A673 (cell line): Measurements from ENCODE around the gene WNT8B. TPM values are rescaled to one million over a fixed set of nuclear protein-coding genes. Genes with fewer than 3 reads are reported as not detected.

Source experiments
- BruUV-seq: library from RNA; stranded (reverse); fragments of 400-500 nt; replicated peaks from 2 replicates; lab custom pipeline; 2021; lab: Mats Ljungman, UMichigan
- CTCF ChIA-PET: fragments of 300-600 bp; sonication (Branson Sonifier 250); formaldehyde crosslinking; loops from one replicate; lab custom pipeline; 2022; ENCODE audit warnings: antibody characterized with exemption; lab: Charles Lee
- POLR2A ChIA-PET: fragments of 300-600 bp; sonication (Branson Sonifier 250); formaldehyde crosslinking; loops from one replicate; lab custom pipeline; 2022; ENCODE audit warnings: antibody characterized with exemption; ENCODE audit not compliant: low non-redundant PET; lab: Charles Lee
- DNase-seq: peaks from one replicate; pipeline ENCODE4 v3.0.0-alpha.2; 2015; ENCODE audit warnings: low spot score
- H3K27ac ChIP-seq: fragments of 200-600 bp; sonication (generic); 2 replicates; pipeline ENCODE4 v1.5.1; 2016; ENCODE audit warnings: mixed run types, low read depth, mild to moderate bottlenecking, mixed read lengths, antibody characterized with exemption, low read length; ENCODE audit not compliant: poor library complexity, severe bottlenecking
- H3K27me3 ChIP-seq: fragments of 200-600 bp; sonication (generic); replicated peaks from 2 replicates; pipeline ENCODE4 v1.6.1; 2017; ENCODE audit warnings: mixed run types, low read depth, mild to moderate bottlenecking, mixed read lengths, antibody characterized with exemption, low read length; ENCODE audit not compliant: insufficient read depth, poor library complexity
- H3K36me3 ChIP-seq: fragments of 200-600 bp; sonication (generic); 2 replicates; pipeline ENCODE4 v1.6.1; 2016; ENCODE audit warnings: mixed run types, mild to moderate bottlenecking, mixed read lengths, antibody characterized with exemption, low read length; ENCODE audit not compliant: insufficient read depth, poor library complexity, severe bottlenecking
- H3K4me1 ChIP-seq: fragments of 200-600 bp; sonication (generic); 2 replicates; pipeline ENCODE4 v1.6.1; 2017; ENCODE audit warnings: mixed run types, mild to moderate bottlenecking, mixed read lengths, antibody characterized with exemption, low read length; ENCODE audit not compliant: insufficient read depth, poor library complexity, severe bottlenecking
- H3K4me3 ChIP-seq: fragments of 200-600 bp; sonication (generic); 2 replicates; pipeline ENCODE4 v1.5.1; 2016; ENCODE audit warnings: low read depth, mixed run types, mild to moderate bottlenecking, mixed read lengths, low read length; ENCODE audit not compliant: poor library complexity, severe bottlenecking
- H3K9me3 ChIP-seq: fragments of 200-600 bp; sonication (generic); 2 replicates; pipeline ENCODE4 v1.6.1; 2016; ENCODE audit warnings: mixed run types, low read depth, mild to moderate bottlenecking, mixed read lengths, antibody characterized with exemption, low read length; ENCODE audit not compliant: poor library complexity, severe bottlenecking
- CTCF ChIP-seq: fragments of 300-800, 200-600 bp; sonication (generic); conservative IDR thresholded peaks from 2 replicates; pipeline ENCODE4 v1.5.1; 2017; ENCODE audit warnings: low read depth, mild to moderate bottlenecking, antibody characterized with exemption, low read length, moderate library complexity, mixed read lengths
- EZH2 ChIP-seq: fragments of 200-600 bp; sonication (generic); IDR thresholded peaks from 2 replicates; pipeline ENCODE4 v1.6.1; 2017; ENCODE audit warnings: borderline replicate concordance, low read depth, mild to moderate bottlenecking, mixed read lengths, antibody characterized with exemption, low read length; ENCODE audit not compliant: poor library complexity, severe bottlenecking
- intact Hi-C: fragments of 100-400 bp; cut with micrococcal nuclease; formaldehyde crosslinking; loops from one replicate; pipeline ENCODE4 v1.10.0; 2022; ENCODE audit not compliant: unreplicated experiment
- total RNA-seq: library from RNA; stranded (reverse); gene quantifications from 2 replicates; pipeline ENCODE4 v1.2.3, GENCODE V29; 2021

Gene WNT8B
- total RNA-seq, 1 experiment from 2014 or later, result not detected

- Histone ChIP-seq H3K27ac (no peak overlapping the region), H3K4me1 (peaks cover 4% of the 10 kb centered on the region), H3K27me3 (peaks cover 31% of the 10 kb centered on the region), H3K9me3 (no peaks in the 10 kb centered on the region), H3K4me3 (no peak overlapping the region), H3K36me3 (no peaks in the 10 kb centered on the region)
- no peak for TF ChIP-seq EZH2
- TF ChIP-seq CTCF, result no peak
- no peak for DNase-seq
- intact Hi-C loops, result no loop called here
- ChIA-PET POLR2A (no interaction called here), CTCF (no interaction called here)
- no TSS peak for BruUV-seq
These were observed 21.3 kb downstream of the WNT8B start for GRCh38 chr10:100483876-100484666.

- ChIA-PET POLR2A (no interaction called here), CTCF (no interaction called here)
- Histone ChIP-seq H3K4me1 (peaks cover 4% of the 10 kb centered on the region), H3K9me3 (no peaks in the 10 kb centered on the region), H3K27me3 (peaks cover 18% of the 10 kb centered on the region), H3K36me3 (no peaks in the 10 kb centered on the region), H3K27ac (no peak overlapping the region), H3K4me3 (no peak overlapping the region)
- intact Hi-C loops, result no loop called here
- DNase-seq, result no peak
- no peak for TF ChIP-seq EZH2
- TF ChIP-seq CTCF, result no peak
- BruUV-seq, result no TSS peak
These were observed 22.6 kb downstream of the WNT8B start for GRCh38 chr10:100485366-100485765.

GRCh38 chr10:100485801-100486495 lies 23.1 kb downstream of the WNT8B start:
- intact Hi-C loops, result no loop called here
- no peak for DNase-seq
- no peak for TF ChIP-seq EZH2
- no peak for TF ChIP-seq CTCF
- ChIA-PET CTCF (no interaction called here), POLR2A (no interaction called here)
- Histone ChIP-seq H3K4me3 (no peak overlapping the region), H3K36me3 (no peaks in the 10 kb centered on the region), H3K4me1 (peaks cover 4% of the 10 kb centered on the region), H3K27ac (no peak overlapping the region), H3K9me3 (no peaks in the 10 kb centered on the region), H3K27me3 (peaks cover 12% of the 10 kb centered on the region)
- BruUV-seq, result no TSS peak
